Epithelial cell of proximal tubule (primary cell): Measurements from ENCODE around the gene SPATA33. TPM values are rescaled to one million over a fixed set of nuclear protein-coding genes. Genes with fewer than 3 reads are reported as not detected.
"Not testable (repeated sequence)": the region's sequence is repeated elsewhere in the genome, so short reads cannot be mapped to it uniquely, and the experiment has no call there.

ENCODE experiments used
- DNase-seq: peaks from one replicate; pipeline ENCODE4 v3.0.0-alpha.2; 2011; ENCODE audit warnings: low read depth
- H3K4me3 ChIP-seq: 2 replicates; pipeline ENCODE4 v1.5.1; 2011; ENCODE audit warnings: low read depth, mild to moderate bottlenecking, low read length
- CTCF ChIP-seq: conservative IDR thresholded peaks from 2 replicates; pipeline ENCODE4 v1.5.1; 2012; ENCODE audit warnings: low read depth, mild to moderate bottlenecking, low read length
- total RNA-seq: library from RNA; depleted of rRNA; stranded (reverse); fragments of >200 nt; gene quantifications from 2 replicates; pipeline ENCODE4 v1.2.3, GENCODE V29; 2015

The SPATA33 gene
- total RNA-seq, 1 donor from 2014 or later = 8.1 TPM

- H3K4me3 ChIP-seq = no peak overlapping the region
- DNase-seq = no peak
- TF ChIP-seq CTCF = no peak
These were observed 33.8 kb downstream of the SPATA33 start for GRCh38 chr16:89691231-89691985.

- no peak for DNase-seq
- no peak for TF ChIP-seq CTCF
- H3K4me3 ChIP-seq = no peak overlapping the region
These were observed 34.4 kb downstream of the SPATA33 start for GRCh38 chr16:89691986-89692569.

GRCh38 chr16:89693289-89693731 is 35.7 kb downstream of the SPATA33 start:
- TF ChIP-seq CTCF = no peak
- no peak overlapping the region for H3K4me3 ChIP-seq
- DNase-seq = no peak

GRCh38 chr16:89693931-89694783 is 36.5 kb downstream of the SPATA33 start:
- H3K4me3 ChIP-seq = no peak overlapping the region
- no peak for TF ChIP-seq CTCF
- DNase-seq = no peak

- not testable (repeated sequence) for DNase-seq, H3K4me3 ChIP-seq
These were observed 37.1 kb downstream of the SPATA33 start for GRCh38 chr16:89694784-89695085.

GRCh38 chr16:89695086-89695874 is 37.6 kb downstream of the SPATA33 start:
- H3K4me3 ChIP-seq = no peak overlapping the region
- TF ChIP-seq CTCF = no peak
- no peak for DNase-seq
